Fibroblast of upper back skin (primary cell): ENCODE results near the gene VPS51.

Experiments
- DNase-seq: peaks from one replicate; pipeline ENCODE4 v3.0.0-alpha.2; 2013

The VPS51 gene

GRCh38 chr11:65077451-65077850, 18.6 kb upstream of the VPS51 start:
- DNase-seq: no peak

- peak; percentile 14 for DNase-seq
Measured at GRCh38 chr11:65078151-65078550, 17.9 kb upstream of the VPS51 start.

- DNase-seq: no peak
Measured at GRCh38 chr11:65078786-65079342, 17.1 kb upstream of the VPS51 start.

GRCh38 chr11:65083134-65083833, 12.7 kb upstream of the VPS51 start:
- no peak for DNase-seq

- peak; percentile 95 for DNase-seq
Measured at GRCh38 chr11:65083834-65084597, 12.0 kb upstream of the VPS51 start, which contains the start of the genes CDCA5 and ZFPL1. Gene CDCA5 (minus strand): TSS chr11:65084040. CDS start chr11:65083978, 62 bp downstream. Gene ZFPL1 (plus strand): TSS chr11:65084222. CDS start chr11:65084699, 477 bp downstream.

GRCh38 chr11:65084598-65085375, 11.2 kb upstream of the VPS51 start:
- DNase-seq: no peak

- DNase-seq: no peak
Measured at GRCh38 chr11:65085446-65085845, 10.6 kb upstream of the VPS51 start.

GRCh38 chr11:65086809-65087208, 9.2 kb upstream of the VPS51 start:
- no peak for DNase-seq

- no peak for DNase-seq
Measured at GRCh38 chr11:65087216-65087615, 8.8 kb upstream of the VPS51 start.

GRCh38 chr11:65087827-65088226, 8.2 kb upstream of the VPS51 start:
- no peak for DNase-seq

- DNase-seq: no peak
Measured at GRCh38 chr11:65089621-65090020, 6.4 kb upstream of the VPS51 start.

GRCh38 chr11:65090628-65091027, 5.4 kb upstream of the VPS51 start:
- no peak for DNase-seq

- DNase-seq: no peak
Measured at GRCh38 chr11:65095427-65095826, 587 bp upstream of the VPS51 start.

GRCh38 chr11:65096926-65097325, 912 bp downstream of the VPS51 start:
- DNase-seq: no peak

- DNase-seq: no peak
Measured at GRCh38 chr11:65100674-65101350, 4.8 kb downstream of the VPS51 start.

GRCh38 chr11:65102142-65103095, 6.4 kb downstream of the VPS51 start:
- DNase-seq: no peak

- DNase-seq: no peak
Measured at GRCh38 chr11:65103476-65103875, 7.5 kb downstream of the VPS51 start.

GRCh38 chr11:65104628-65105027, 8.6 kb downstream of the VPS51 start:
- DNase-seq: no peak

GRCh38 chr11:65107078-65107477, 11.1 kb downstream of the VPS51 start:
- DNase-seq: no peak

GRCh38 chr11:65107751-65108468, 11.9 kb downstream of the VPS51 start:
- DNase-seq: no peak
